GM06990 (cell line): ENCODE results near the gene BNIP2.

Source experiments
- DNase-seq: peaks from one replicate; pipeline ENCODE4 v3.0.0-alpha.2; 2011; ENCODE audit not compliant: insufficient read length; ENCODE audit errors: extremely low read depth
- H3K27me3 ChIP-seq: replicated peaks from 2 replicates; pipeline ENCODE4 v1.6.0; 2011; ENCODE audit warnings: low read length; ENCODE audit not compliant: control insufficient read depth, insufficient read depth
- H3K36me3 ChIP-seq: 2 replicates; pipeline ENCODE4 v1.5.1; 2011; ENCODE audit warnings: low read length; ENCODE audit not compliant: control insufficient read depth, insufficient read depth
- H3K4me3 ChIP-seq: replicated peaks from 2 replicates; pipeline ENCODE4 v1.5.1; 2011; ENCODE audit warnings: low read depth, mild to moderate bottlenecking, control low read depth, low read length
- CTCF ChIP-seq: IDR thresholded peaks from 2 replicates; pipeline ENCODE4 v1.5.1; 2011; ENCODE audit warnings: low read length, control low read depth, mild to moderate bottlenecking, inconsistent platforms; ENCODE audit not compliant: insufficient read depth, poor library complexity, severe bottlenecking

The BNIP2 gene

GRCh38 chr15:59609730-59610712 is 79.1 kb downstream of the BNIP2 start:
- Histone ChIP-seq H3K36me3 (no peaks in the 10 kb centered on the region), H3K27me3 (no peaks in the 10 kb centered on the region), H3K4me3 (no peak overlapping the region)
- DNase-seq: no peak
- no peak for TF ChIP-seq CTCF
